ENCODE data around the gene RUNX1.
A peak's percentile ranks its signal among the peaks of the same experiment; 100 is the strongest.

The RUNX1 gene

DNA sequence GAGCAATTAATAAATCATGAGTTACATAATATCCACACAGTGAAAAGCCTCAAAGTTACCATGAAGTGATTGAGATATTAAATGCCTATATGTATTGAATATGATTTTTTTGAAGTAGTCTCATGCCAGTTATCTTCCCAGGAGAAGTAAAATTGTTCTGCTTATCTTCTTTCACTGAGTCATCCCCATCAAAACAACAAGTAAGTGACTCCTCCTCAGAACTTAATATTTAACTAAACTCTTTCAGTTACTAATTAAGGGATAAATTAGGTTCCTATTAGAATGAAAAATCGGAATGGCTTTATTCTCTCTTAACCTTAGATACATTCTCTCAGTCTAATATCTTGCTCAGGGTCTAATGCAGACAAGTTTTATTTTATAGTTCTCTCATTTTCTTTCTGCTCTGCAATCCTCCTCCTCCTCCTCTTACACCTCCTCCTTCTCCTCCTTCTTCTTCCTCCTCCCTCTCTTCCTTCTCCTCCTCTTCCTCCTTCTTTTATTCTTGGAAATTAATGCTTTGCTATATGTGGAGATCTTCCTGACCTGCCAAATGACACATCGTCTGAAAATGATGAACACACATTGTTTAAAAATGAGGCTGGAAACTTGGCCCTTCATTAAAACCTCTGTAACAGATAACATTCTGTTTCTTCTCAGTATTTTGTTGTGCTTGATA is 110.9 kb downstream of the RUNX1 start:
- peaks cover 47% of the 10 kb centered on the region for H3K4me1 Mint-ChIP-seq
- TF ChIP-seq, protein P1, sequence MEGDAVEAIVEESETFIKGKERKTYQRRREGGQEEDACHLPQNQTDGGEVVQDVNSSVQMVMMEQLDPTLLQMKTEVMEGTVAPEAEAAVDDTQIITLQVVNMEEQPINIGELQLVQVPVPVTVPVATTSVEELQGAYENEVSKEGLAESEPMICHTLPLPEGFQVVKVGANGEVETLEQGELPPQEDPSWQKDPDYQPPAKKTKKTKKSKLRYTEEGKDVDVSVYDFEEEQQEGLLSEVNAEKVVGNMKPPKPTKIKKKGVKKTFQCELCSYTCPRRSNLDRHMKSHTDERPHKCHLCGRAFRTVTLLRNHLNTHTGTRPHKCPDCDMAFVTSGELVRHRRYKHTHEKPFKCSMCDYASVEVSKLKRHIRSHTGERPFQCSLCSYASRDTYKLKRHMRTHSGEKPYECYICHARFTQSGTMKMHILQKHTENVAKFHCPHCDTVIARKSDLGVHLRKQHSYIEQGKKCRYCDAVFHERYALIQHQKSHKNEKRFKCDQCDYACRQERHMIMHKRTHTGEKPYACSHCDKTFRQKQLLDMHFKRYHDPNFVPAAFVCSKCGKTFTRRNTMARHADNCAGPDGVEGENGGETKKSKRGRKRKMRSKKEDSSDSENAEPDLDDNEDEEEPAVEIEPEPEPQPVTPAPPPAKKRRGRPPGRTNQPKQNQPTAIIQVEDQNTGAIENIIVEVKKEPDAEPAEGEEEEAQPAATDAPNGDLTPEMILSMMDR (IDR thresholded peaks at IDR 0.05; ENCODE audit: unreplicated experiment in 3 of 3) = no peak
- H3K27ac Mint-ChIP-seq = peak overlapping the region in 2 of 3 experiments; percentile 15 to 29
- no peaks in the 10 kb centered on the region for H3K36me3 Mint-ChIP-seq (ENCODE audit: low read depth)
- peaks cover 35% of the 10 kb centered on the region for H3K27me3 Mint-ChIP-seq (ENCODE audit: low read depth)
- no peak overlapping the region for H3K4me3 Mint-ChIP-seq
- no peaks in the 10 kb centered on the region for H3K9me3 Mint-ChIP-seq

DNA sequence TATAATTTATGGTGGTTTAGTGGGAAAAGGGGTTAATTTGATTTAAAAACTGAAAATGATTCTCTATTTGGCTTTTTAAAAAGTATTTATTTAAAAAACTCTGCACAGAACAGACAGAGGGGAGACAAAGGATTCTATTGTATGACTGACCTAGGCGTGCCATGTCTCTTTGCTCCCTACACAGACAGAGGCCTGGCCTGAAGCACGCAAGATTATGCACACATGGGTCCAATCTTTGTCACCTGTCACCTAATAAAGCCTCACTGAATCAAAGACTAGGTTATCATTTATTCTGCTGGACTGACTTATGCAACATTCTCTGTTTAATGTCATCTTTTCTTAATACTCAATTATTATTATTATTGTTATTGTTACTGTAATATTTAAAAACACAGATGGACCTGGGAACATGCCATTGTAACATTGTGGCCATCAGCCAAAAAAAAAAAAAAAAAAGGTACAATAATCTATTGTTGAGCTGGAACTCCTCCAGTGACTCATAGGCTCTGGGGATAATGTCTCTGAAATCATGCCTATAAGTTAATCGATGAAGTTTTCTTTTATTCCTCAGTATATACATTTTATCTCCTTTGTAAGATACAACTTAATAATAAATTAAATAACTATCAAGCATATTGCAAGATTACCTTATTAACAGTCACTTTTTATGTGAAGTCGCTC is 112.1 kb downstream of the RUNX1 start:
- peaks cover 36% of the 10 kb centered on the region for H3K4me1 Mint-ChIP-seq
- H3K4me3 Mint-ChIP-seq = no peak overlapping the region
- H3K9me3 Mint-ChIP-seq = no peaks in the 10 kb centered on the region
- TF ChIP-seq, protein P1 (IDR thresholded peaks at IDR 0.05; ENCODE audit: unreplicated experiment in 3 of 3) = no peak
- H3K36me3 Mint-ChIP-seq (ENCODE audit: low read depth) = no peaks in the 10 kb centered on the region
- peaks cover 34% of the 10 kb centered on the region for H3K27me3 Mint-ChIP-seq (ENCODE audit: low read depth)
- no peak overlapping the region for H3K27ac Mint-ChIP-seq

DNA sequence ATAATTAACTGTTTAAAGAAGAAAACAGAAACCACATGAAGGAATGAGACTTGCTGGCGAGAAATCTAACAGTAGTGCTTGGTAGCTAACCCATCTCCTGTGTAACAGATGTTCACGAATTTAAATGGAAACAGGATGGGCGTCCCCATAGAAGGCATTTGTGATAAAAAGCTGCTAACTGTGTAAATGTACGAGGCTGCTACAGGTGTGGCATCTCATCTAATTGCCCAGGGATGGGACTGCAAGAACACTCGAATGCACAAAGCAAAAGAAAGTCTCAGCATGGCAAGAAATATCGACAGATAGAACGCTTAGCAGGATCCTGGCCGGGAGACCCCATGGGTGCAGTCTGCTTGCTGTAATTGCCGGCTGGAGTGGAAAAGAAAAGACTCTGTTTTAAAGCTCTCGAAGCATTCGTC is 112.7 kb downstream of the RUNX1 start:
- peaks cover 29% of the 10 kb centered on the region for H3K27me3 Mint-ChIP-seq (ENCODE audit: low read depth)
- no peaks in the 10 kb centered on the region for H3K36me3 Mint-ChIP-seq (ENCODE audit: low read depth)
- H3K9me3 Mint-ChIP-seq = no peaks in the 10 kb centered on the region
- peaks cover 32% of the 10 kb centered on the region for H3K4me1 Mint-ChIP-seq
- no peak overlapping the region for H3K27ac Mint-ChIP-seq
- H3K4me3 Mint-ChIP-seq = no peak overlapping the region
- TF ChIP-seq, protein P1 (IDR thresholded peaks at IDR 0.05; ENCODE audit: unreplicated experiment in 3 of 3) = no peak

DNA sequence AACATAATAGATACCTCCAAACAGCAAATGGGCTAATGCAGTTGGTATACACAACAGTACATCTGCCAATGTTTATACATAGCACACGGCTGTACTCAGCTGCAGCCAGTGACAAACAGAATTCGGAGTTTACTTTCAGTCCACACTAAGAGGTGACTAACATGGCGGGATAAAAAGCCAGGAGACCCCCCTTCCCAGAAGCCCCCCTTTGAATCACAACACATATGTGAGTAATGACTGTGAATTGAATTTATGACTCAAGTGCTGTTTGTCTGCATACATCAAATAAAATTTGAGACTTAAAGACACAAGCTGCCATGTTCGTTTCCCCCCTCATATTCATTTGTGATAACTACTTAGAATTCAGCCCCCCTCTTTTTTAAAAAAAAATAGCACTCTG is 113.2 kb downstream of the RUNX1 start:
- peaks cover 25% of the 10 kb centered on the region for H3K27me3 Mint-ChIP-seq (ENCODE audit: low read depth)
- H3K9me3 Mint-ChIP-seq = no peaks in the 10 kb centered on the region
- no peak overlapping the region for H3K27ac Mint-ChIP-seq
- no peak overlapping the region for H3K4me3 Mint-ChIP-seq
- peaks cover 29% of the 10 kb centered on the region for H3K4me1 Mint-ChIP-seq
- TF ChIP-seq, protein P1 (IDR thresholded peaks at IDR 0.05; ENCODE audit: unreplicated experiment in 3 of 3) = no peak
- H3K36me3 Mint-ChIP-seq (ENCODE audit: low read depth) = no peaks in the 10 kb centered on the region

DNA sequence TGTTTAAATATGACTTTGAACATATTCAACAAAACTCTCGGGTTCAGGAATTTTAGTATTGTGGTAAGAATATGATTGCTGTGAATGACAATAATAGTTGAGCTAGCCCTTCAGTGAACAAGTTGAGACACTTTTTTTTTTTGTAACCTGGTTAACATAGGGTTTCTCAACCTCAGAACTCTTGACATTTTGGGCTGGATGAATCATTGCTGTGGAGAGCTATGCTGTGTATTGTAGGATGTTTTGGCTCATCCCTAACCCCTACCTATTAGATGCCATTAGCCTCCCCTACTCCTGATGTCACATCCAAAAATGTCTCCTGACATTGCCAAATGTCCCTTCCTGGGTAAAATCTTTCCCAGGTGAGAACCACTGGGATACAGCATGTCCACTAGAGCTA is 113.7 kb downstream of the RUNX1 start:
- no peaks in the 10 kb centered on the region for H3K9me3 Mint-ChIP-seq
- TF ChIP-seq, protein P1 (IDR thresholded peaks at IDR 0.05; ENCODE audit: unreplicated experiment in 3 of 3) = no peak
- H3K27ac Mint-ChIP-seq = no peak overlapping the region
- H3K36me3 Mint-ChIP-seq (ENCODE audit: low read depth) = no peaks in the 10 kb centered on the region
- H3K4me1 Mint-ChIP-seq = peaks cover 29% of the 10 kb centered on the region
- H3K27me3 Mint-ChIP-seq (ENCODE audit: low read depth) = peaks cover 25% of the 10 kb centered on the region
- no peak overlapping the region for H3K4me3 Mint-ChIP-seq

DNA sequence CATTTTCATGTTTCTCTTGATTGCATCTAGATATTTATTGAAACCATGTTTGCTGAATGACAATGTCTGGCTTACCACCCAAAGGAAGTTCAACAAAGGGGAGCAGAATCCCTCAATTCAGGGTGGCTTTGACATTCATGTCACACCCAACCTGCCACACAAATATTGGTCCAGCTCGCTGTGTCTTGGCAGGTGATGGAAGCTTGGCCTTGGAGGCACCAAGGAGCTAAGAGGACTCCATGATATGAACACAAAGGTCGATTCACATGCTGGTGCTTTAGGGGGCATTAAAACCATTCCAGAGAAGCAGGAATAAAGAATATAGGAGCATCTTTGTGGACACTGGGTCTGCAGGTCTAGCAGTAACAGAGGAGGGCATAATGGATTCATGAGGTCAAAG is 114.8 kb downstream of the RUNX1 start:
- TF ChIP-seq, protein P1 (IDR thresholded peaks at IDR 0.05; ENCODE audit: unreplicated experiment in 3 of 3) = no peak
- Mint-ChIP-seq H3K27ac (no peak overlapping the region), H3K9me3 (no peaks in the 10 kb centered on the region), H3K4me1 (peaks cover 27% of the 10 kb centered on the region), H3K36me3 (ENCODE audit: low read depth) (no peaks in the 10 kb centered on the region), H3K4me3 (no peak overlapping the region), H3K27me3 (ENCODE audit: low read depth) (peaks cover 25% of the 10 kb centered on the region)
